ENCODE results near the gene KIF1B.
A peak's percentile ranks its signal among the peaks of the same experiment; 100 is the strongest.
"Not testable (repeated sequence)": the region's sequence is repeated elsewhere in the genome, so short reads cannot be mapped to it uniquely, and the experiment has no call there.

The KIF1B gene

DNA sequence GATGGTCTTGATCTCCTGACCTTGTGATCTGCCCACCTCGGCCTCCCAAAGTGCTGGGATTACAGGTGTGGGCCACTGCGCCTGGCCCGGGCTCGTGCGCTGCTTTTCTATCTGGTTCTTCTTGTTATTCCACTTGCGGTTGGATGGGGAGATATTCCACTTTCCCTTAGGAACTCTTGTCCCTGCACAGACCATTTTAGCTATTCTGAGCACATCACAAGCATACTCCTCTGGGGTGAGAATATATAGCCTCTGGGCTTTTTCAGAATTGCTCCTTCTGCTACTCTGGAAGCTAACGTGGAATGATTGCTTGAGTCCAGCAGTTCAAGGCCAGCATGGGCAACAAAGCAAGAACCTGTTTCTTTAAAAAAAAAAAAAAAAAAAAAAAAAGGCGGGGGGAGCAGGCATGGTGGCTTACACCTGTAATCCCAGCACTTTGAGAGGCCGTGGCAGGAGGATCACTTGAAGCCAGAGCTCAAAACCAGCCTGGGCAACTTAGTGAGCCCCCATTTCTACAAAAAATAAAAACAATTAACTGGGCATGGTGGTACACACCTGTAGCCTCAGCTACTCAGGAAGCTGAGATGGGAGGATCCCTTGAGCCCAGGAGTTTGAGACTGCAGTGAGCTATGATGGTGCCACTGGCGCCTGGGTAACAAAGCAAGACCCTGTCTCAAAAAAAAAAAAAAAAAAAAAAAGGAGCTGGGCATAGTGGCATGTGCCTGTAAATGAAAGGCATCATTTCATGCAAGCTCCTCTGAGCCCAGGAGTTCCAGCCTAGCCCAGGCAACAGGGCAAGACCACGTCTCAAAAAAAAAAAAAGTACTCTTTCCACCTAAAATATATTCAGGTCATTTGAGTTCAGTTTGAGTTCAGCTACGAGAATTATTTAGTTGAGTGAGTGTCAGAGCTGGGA, 176.6 kb downstream of the KIF1B start:
- DNase-seq (ENCODE audit: low read depth), result no peak

DNA sequence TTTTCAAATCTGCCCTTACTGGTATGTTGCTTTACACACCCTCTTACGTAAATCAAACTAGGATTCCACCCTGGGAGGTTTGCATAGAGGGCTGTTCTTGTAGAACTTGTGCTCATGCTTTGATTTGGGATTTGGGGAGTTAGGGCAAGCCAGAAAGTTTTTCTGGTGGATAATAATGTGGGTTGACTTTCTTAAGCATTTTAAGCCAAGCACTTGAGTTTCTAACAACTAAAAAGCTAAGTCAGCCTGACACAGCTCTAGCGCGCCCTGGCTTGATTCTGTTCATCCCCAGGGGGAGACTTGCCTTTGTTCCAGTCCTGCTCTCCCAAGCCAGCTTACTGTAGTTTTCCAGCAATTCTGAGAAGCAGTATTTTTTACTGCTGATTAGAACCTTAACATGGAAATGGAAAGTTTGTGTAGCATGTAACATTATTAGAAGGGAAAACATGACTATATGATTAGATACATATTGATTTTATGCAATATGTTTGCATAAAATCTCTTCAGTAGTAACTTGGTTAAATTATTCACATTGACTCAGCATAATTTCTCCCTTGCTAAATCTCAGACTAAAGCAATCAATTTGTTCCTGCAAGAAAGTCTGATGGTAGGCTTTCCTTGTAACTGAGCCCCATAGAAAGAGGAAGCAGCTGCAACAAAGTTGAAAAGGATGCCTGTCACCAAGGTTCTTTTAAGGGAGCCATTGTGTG, 177.5 kb downstream of the KIF1B start:
- DNase-seq (ENCODE audit: low read depth), result no peak

DNA sequence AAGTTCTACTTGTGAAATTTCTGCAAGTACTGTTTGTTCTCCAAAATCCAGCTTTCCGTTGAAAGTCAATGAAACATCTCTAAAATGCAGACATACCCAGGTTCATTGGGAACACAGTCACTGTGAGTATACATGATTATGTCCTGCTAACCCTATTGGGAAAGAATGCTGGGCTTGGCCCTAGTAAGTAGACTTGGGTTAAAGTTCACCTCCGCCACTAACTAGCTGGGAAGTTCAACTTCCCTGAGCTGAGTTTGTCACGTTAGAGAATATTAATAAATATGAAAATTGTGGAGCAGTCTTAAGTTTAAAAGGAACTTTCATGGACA, 178.0 kb downstream of the KIF1B start:
- no peak for DNase-seq (ENCODE audit: low read depth)

DNA sequence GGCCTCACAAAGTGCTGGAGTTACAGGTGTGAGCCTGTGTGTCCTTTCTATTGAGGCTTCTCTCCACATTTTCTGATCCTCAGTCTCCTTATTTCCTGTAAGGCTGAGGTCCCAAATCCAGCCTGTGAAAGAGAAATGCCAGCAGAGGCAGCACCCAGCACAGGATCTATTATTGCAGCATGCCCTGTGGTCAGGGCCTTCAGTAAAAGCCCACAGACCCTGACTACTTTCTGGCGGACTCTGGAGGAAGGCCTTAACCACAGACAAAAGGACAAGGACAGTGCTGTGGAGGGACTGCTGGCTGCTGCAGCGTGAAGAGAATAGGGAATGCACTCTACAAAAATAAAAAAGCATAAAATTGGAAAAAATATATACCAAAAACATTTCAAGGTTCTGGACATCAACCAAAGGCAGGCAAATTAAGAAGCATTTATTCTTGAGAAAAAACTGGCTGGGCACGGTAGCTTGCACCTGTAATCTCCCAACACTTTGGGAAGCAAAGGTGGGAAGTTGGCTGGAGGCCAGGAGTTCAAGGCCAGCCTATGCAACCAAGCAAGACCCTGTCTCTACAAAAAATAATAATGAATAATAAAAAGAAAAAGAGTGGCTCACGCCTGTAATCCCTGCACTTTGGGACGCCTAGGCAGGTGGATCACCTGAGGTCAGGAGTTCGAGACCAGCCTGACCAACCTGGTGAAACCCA, 179.1 kb downstream of the KIF1B start:
- DNase-seq (ENCODE audit: low read depth), result no peak

DNA sequence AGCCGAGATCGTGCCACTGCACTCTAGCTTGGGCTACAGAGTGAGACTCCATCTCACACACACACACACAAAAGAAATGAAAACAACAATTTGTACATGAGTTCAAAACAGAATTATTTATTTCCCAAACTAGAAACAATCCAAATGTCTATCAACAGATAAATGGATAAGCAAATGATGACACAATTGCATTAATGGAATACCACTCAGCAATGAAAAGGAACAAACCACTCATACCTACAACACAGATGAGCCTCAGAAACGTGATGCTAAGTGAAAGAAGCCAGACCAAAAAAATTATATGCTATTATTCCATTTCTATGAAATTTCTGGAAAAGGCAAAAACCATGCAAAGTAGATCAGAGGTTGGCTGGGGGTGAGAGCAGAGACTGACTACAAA, 186.5 kb downstream of the KIF1B start:
- DNase-seq (ENCODE audit: low read depth), result no peak

DNA sequence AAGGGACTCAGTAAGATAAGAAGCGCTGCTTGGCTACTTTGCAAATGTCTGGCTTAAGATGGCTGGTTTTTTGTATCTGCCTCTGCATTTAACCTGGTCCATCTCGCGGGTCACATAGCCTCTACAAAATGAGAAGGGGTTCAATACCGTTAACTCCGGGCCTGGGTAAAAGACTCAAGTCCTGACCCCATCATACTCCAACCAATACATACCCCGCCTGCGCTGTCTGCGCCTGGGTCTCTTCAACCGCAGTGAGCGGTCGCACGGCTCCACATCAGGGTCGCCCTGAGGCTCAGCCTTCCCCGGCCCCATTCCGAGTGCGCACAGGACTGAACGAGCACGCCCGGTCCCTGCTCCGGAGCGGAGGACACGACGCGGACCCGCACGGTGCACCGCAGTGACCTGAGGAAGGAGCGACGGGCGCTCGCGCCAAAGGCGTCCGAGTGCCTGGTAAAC, 187.9 kb downstream of the KIF1B start:
- no peak for DNase-seq (ENCODE audit: low read depth)

DNA sequence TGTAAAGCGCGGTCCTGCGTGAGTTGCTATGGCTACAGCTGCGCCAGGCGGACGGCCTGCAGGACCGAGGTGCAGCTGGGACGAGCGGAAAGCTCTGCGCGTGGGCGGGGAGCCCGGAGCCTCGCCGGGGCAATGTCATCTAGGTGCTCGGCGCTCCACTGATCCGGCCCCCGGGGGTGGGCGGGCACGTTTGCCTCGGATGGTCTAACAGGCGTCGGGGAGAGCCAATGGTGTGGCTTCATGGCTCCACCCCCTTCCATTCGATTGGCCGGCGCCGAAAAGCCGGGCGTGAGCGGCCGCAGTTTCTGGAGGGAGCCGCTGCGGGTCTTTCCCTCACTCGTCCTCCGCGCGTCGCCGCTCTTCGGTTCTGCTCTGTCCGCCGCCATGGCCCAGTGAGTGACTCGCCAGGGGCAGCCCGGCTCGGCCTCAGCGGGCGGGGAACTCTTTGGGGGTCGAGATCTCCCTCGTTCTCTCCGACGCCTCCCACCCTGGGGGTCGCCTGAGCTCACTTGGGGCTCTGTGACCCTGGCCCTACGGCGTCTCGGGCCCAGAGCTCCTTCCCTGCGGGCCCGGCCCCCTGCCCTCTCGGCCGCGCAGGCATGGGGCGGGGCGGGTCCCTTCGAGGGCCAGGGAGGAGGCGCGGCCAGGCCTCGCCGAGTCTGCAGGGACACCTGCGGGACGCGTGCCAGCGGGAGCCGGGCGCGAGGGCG, 188.5 kb downstream of the KIF1B start, which contains the start of gene PGD:
Gene PGD (plus strand): TSS at position 331 of the 710 bp plus-strand sequence. CDS start 54 bp downstream, at position 385.
- peak; percentile 97 for DNase-seq (ENCODE audit: low read depth)

DNA sequence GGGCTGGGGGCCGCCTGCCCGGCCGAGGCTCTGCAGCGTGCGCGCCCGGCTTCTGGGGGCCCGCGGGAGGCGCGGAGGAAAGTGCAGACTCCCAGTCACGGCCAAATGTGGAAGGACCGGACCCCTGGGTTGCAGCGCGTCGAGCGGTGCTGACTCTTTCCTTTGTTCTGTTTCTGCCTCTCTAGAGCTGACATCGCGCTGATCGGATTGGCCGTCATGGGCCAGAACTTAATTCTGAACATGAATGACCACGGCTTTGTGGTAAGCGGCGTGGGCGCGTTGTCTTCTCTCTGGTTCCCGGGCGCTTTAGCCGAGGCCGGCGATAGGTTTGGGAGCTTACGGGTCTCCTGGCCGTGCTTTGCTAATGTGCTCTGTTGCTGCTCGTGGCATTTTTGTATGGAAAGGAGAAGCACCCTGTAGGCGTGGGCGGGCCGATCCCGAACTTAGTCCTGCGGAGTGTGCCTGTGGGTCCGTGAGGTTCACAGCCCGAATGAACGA, 189.1 kb downstream of the KIF1B start:
- peak; percentile 2 for DNase-seq (ENCODE audit: low read depth)

DNA sequence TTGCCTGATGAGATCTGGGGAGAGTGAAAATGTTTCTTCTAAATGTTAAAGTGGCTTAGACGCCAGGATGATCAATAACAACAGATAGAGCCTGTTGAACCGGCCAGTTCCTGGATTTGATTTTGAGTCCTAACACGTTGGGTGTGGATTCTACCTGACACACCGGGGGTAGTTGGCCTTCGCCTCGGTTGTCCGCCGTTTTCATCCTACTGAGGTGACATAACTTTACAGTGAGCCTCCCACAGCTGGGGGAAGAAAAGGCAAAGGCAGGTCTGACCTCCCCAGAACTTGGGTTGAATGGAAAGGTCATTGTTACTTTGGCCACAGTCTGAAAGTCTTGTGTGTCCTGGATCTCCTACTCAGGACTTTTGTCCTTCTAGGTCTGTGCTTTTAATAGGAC, 189.6 kb downstream of the KIF1B start:
- DNase-seq (ENCODE audit: low read depth), result no peak

DNA sequence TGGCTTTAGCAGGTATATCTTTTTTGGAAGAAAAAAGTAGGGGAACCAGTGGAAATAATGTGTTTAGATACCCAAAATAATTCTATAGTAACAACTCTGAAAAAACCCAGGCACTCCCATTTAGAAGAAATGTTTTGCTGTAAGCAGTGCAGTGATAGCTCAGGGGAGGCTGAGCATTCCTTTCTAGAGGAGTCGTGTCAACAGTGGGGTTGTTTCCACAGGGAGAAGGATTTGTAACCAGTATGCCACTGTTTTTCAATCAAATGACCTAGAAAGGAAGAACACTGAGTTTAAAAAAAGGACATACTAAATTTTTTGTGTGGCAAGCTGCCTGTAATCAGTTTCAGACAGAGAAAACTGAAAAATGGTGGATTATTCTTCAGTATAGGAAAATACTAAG, 190.9 kb downstream of the KIF1B start:
- DNase-seq (ENCODE audit: low read depth), result no peak

DNA sequence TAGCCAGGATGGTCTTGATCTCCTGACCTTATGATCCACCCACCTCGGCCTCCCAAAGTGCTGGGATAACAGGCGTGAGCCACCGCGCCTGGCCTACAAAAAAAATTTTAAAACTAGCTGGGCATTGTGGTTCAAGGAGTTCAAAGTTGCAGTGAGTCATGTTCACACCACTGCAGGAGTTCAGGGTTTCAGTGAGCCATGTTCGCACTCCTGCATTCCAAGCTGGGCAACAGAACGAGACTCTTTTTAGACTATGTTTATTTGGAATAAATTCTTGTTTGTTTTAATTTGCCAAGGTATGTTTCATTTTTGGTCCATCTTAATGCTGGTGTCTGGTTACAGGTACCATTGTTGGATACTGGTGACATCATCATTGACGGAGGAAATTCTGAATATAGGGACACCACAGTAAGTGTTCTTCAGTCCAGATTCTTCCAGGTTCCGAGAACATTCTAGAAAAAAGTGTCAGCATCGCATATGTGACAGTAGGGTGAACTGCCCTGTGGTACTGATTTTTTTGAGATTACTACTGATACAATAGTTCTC, 192.4 kb downstream of the KIF1B start:
- no peak for DNase-seq (ENCODE audit: low read depth)

DNA sequence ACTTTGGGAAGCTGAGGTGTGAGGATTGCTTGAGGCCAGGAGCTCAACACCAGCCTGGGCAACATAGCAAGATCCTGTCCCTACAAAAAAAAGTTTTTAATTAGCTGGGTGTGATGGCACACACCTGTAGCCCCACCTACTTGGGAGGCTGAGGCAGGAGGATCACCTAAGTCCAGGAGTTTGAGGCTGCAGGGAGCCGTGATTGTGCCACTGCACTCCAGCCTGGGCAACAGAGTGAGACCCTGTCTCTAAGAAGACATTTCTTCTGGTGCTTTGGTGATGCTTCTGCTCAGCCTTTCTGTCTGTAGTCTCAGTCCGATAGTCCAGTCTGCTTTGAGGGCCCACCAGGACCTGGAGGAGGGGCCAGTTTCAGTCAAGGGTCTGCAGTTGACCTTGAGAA, 196.8 kb downstream of the KIF1B start:
- no peak for DNase-seq (ENCODE audit: low read depth)

DNA sequence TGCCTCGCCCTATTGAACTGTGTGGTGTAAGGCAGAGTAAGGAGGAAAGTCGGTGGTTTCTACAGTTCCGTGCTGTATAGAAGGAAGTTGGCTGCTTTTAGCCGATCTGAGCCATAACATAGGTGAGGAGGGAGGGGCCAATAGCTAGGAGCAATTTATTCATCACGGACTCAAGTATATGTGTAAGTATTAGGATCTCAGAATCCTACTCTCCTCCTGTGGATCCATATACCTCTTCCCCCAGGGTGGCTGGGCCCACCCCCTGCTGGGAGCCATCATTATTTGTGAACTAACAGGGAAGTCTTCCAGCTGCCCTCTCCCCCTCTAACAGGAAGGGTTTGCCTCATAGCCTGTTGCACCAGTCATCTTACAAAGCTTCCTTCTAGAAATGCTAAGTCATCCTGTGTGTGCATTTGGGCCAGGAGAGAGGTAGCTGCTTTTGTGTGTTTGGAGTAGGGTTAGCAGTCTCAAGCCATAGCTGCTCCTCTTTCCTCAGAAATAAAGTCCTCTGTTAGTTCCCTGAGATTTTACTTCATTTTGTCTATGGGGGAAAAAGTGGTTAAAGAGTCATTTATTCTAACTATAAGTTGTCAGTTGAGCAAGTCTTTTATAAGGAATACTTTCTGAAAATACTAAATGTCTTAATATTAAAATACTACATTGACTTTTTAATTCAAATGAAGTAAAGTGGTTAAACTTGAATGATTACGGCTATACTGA, 205.0 kb downstream of the KIF1B start:
- no peak for DNase-seq (ENCODE audit: low read depth)

DNA sequence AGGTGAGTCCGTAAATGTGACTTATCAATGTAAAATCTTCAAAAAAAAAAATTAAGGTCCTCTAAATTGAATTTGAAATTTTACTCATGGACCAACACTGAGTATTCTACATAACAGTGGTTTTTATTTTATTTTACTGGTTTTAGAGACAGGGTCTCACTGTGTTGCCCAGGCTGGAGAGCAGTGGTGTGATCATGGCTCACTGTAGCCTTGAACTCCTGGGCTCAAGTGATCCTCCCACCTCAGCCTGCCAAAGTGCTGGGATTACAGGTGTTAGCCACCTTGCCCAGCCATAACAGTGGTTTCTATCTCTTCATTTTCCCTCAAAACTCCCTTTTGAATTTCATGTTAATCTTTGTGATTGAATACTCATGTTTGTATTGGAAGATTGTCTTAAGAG, 205.6 kb downstream of the KIF1B start:
- not testable (repeated sequence) for DNase-seq (ENCODE audit: low read depth)

DNA sequence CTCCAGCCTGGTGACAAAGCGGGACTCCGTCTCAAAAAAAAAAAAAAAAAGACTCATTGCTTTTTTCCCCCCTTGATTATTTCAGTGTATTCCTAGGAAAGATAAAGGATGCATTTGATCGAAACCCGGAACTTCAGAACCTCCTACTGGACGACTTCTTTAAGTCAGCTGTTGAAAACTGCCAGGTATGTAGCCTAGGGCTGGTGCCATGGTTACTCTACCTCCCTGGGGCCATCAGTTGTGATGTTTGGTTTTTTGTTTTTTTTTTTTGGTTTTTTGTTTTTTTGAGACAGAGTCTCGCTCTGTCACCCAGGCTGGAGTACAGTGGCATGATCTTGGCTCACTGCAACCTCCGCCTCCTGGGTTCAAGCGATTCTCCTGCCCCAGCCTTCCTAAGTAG, 208.4 kb downstream of the KIF1B start:
- not testable (repeated sequence) for DNase-seq (ENCODE audit: low read depth)

DNA sequence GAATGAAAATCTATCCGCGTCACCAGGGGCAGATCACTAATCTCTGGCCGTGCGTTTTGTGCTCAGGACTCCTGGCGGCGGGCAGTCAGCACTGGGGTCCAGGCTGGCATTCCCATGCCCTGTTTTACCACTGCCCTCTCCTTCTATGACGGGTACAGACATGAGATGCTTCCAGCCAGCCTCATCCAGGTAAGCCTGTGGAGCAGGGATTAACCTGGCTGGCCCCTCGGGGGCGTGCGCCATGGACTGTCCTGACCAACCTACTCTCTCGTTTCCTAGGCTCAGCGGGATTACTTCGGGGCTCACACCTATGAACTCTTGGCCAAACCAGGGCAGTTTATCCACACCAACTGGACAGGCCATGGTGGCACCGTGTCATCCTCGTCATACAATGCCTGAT, 209.0 kb downstream of the KIF1B start:
- no peak for DNase-seq (ENCODE audit: low read depth)

DNA sequence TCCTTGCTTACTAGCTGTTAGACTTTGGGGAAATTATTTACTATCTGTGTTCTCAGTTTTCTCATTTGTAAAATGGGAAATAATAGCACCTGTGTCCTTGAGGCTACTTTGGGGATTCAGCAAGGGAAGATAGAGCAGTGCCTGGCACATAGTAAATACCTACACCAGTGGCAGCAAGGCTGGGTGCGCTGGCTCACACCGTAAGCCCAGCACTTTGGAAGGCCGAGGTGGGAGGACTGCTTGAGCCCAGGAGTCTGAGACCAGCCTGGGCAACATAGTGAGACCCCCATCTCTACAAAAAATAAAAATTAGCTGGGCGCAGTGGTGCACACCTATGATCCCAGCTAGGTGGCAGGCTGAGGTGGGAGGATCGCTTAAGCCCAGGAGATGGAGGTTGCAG, 211.3 kb downstream of the KIF1B start:
- DNase-seq (ENCODE audit: low read depth), result no peak

DNA sequence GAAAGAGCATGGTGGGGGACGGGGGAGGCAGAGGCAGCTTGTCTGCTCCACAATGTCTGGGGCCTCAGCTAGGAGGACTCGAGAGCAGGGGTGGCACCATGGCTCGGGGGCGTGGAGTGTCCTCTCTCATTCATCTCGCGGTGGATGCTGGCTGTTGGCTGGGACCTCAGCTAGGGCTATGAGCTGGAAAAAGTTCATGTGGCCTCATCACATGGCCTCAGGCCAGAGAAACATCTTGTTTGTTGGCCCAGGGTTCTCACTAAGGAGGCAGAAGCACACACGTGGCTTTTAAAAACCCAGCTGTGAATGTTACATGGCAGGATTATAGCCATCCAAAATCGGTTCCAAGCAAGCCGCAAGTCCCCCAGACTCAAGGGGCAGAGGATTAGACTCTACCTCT, 213.7 kb downstream of the KIF1B start:
- no peak for DNase-seq (ENCODE audit: low read depth)

DNA sequence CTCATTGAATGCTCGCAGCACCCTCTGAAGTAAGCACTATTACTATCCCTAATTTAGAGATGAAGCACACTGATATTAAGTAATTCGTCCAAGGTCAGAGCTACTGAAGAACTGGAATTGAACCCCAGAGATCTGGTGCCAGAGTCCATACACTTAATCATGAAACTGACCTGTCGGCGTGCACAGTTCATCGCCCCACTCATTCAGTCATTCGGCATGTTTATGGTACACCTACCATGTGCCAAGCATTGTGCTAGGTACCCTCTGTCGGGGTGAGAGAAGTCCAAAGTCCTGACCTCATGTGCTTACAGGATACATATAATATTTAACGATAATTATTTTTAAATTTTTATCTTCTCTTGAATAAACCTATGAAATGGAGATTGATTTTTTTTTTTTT, 214.3 kb downstream of the KIF1B start:
- no peak for DNase-seq (ENCODE audit: low read depth)

DNA sequence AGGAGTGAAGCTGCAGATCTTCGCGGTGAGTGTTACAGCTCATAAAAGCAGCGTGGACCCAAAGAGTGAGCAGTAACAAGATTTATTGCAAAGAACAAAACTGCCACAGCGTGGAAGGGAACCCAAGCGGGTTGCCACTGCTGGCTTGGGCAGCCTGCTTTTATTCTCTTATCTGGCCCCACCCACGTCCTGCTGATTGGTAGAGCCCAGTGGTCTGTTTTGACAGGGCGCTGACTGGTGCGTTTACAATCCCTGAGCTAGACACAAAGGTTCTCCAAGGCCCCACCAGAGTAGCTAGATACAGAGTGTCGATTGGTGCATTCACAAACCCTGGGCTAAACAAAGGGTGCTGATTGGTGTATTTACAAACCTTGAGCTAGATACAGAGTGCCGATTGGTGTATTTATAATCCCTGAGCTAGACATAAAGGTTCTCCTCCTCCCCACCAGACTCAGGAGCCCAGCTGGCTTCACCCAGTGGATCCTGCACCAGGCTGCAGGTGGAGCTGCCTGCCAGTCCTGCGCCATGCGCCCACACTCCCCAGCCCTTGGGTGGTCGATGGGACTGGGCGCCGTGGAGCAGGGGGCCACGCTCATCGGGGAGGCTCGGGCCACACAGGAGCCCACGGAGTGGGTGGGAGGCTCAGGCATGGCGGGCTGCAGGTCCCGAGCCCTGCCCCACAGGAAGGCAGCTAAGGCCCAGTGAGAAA, 215.6 kb downstream of the KIF1B start:
- not testable (repeated sequence) for DNase-seq (ENCODE audit: low read depth)
